Urinary bladder (tissue), 4 donors: ENCODE results near the gene C2CD4D. TPM values are rescaled to one million over a fixed set of nuclear protein-coding genes. Genes with fewer than 3 reads are reported as not detected.
"Not testable (repeated sequence)": the region's sequence is repeated elsewhere in the genome, so short reads cannot be mapped to it uniquely, and the experiment has no call there.

Source experiments
- DNase-seq: peaks from one replicate; pipeline ENCODE4 v3.0.0-alpha.2; 2015; ENCODE audit errors: extremely low spot score
- H3K27ac ChIP-seq: one replicate; pipeline ENCODE4 v1.5.1; 2013; ENCODE audit warnings: low read depth, mild to moderate bottlenecking, moderate library complexity
- H3K36me3 ChIP-seq: one replicate; pipeline ENCODE4 v1.6.1; 2013; ENCODE audit warnings: mild to moderate bottlenecking, moderate library complexity; ENCODE audit not compliant: insufficient read depth
- H3K4me1 ChIP-seq: one replicate; pipeline ENCODE4 v1.6.1; 2013; ENCODE audit warnings: mild to moderate bottlenecking, moderate library complexity; ENCODE audit not compliant: insufficient read depth
- H3K4me3 ChIP-seq: one replicate; pipeline ENCODE4 v1.5.1; 2013; ENCODE audit warnings: low read depth, low read length
- WGBS: extraction: QIAGEN DNeasy Blood & Tissue Kit; methylation state at CpG from one replicate; pipeline ENCODE4 v1.1.7; 2013; 5-methylcytosine and 5-hydroxymethylcytosine counted together
- polyA plus RNA-seq: library from polyadenylated mRNA; stranded (reverse); fragments of 200-250 nt; gene quantifications from one replicate; pipeline ENCODE4 v1.2.3, GENCODE V29; 2013
- total RNA-seq: library from RNA; depleted of rRNA; stranded (reverse); fragments of >200 nt; gene quantifications from one replicate; pipeline ENCODE4 v1.2.3, GENCODE V29; 2014
- donor health status: healthy with polysubstance abuse.
- donor health status: healthy.

C2CD4D gene
- total and polyA plus RNA-seq, 2 donors = 0.05 TPM; not detected in 1

DNA sequence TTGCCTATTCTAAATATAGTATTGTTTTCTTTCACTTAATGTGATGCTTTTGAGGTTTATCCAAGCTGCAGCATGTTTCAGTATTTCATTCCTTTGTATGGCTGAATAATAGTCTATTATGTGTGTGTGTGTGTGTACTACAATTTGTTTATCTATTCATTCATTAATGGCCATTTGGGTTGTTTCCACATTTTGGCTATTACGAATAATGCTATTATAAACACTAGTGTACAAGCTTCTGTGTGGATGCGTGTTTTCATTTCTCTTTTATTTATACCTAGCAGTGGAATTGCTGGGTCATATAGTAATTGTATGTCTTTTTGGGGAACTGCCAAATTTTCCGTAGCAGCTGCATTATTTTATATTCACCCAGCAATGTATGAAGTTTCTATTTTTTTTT is 28.9 kb upstream of the C2CD4D start:
- DNase-seq = no peak
- 16% methylated on average over 3 of the region's 3 CpGs for WGBS
- Histone ChIP-seq H3K36me3 (no peaks in the 10 kb centered on the region), H3K4me1 (no peaks in the 10 kb centered on the region), H3K4me3 (no peak overlapping the region), H3K27ac (no peak overlapping the region)

DNA sequence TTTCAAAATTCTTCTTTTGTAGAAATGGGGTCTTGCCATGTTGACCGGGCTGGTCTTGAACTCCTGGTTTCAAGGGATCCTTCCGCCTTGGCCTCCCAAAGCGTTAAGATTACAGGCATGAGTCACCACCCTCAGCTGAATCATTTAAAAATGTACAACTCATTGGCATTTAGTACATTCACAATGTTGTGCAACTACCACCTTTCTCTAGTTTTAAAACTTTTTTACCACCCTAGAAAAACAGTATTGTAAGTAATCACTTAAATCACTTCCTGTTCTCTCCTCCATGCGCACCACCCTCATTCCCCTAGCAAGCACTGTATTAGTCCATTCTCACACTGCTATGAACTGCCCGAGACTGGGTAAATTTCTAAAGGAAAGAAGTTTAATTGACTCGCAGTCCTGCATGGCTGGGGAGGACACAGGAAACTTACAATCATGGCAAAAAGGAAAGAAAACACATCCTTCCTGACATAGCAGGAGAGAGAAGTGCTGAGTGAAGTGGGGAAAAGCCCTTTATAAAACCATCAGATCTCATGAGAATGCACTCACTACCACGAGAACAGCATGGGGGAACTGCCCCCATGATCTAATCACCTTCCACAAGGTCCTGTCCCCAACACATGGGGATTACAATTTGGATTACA is 28.3 kb upstream of the C2CD4D start:
- Histone ChIP-seq H3K36me3 (no peaks in the 10 kb centered on the region), H3K4me1 (no peaks in the 10 kb centered on the region), H3K4me3 (no peak overlapping the region), H3K27ac (no peak overlapping the region)
- 72% methylated on average over 7 of the region's 7 CpGs for WGBS
- no peak for DNase-seq

DNA sequence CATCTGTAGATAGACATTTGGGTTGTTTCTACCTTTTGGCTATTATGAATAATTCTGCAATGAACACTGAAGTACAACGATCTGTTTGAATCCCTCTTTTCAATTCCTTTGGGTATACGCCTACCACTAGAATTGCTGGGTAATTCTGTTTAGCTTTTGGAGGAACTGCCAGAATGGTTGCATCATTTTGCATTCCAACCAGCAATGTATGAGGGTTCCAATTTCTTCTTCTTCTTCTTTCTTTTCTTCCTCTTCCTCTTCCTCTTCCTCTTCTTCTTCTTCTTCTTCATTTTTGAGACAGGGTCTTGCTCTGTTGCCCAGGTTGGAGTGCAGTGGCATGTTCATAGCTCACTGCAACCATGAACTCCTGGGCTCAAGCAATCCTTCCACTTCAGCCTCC is 27.7 kb upstream of the C2CD4D start:
- no peaks in the 10 kb centered on the region for H3K36me3 ChIP-seq
- WGBS = 49% methylated on average over 2 of the region's 2 CpGs
- H3K4me3 ChIP-seq = no peak overlapping the region
- H3K4me1 ChIP-seq = no peaks in the 10 kb centered on the region
- DNase-seq = no peak
- no peak overlapping the region for H3K27ac ChIP-seq

DNA sequence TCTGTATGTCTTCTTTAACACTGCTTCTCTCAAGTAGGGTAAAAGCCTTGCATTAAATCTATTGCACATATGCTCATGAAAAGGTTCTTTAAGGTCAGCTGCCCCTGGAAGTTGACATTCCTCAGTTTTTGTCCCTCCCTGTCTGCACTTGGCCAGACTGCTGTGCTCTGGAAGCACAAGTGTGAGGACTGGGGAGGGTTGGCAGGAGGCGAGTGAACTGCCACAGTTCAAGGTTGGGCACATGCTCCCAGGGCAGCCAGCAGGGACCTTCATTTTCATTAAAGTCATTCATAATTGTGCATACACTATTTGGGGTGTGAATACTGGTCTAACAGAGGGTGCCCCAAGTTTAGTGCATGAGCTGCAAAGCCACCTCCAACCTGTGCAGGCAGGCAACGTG is 24.8 kb upstream of the C2CD4D start:
- Histone ChIP-seq H3K4me1 (no peaks in the 10 kb centered on the region), H3K27ac (no peak overlapping the region), H3K4me3 (no peak overlapping the region), H3K36me3 (no peaks in the 10 kb centered on the region)
- no peak for DNase-seq
- 41% methylated on average over 2 of the region's 2 CpGs for WGBS

DNA sequence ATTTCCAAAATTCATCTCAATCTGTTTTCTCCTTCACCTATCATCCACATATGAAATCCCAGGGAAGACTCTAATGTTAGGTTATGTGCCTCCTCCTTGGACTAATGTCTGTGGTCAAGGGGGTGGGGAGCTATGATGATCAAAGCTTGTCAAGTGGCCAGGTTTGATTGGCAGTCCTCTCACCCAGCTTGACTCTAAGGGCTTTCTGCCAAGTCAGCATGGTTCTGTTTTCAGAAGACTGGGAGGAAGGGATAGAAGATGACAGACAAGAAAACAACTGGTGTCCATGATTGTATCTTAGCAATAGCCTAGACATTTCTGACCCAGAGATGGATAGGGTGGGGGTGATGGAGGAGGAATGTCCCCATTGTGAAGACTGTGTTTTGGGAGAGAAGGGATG is 23.0 kb upstream of the C2CD4D start:
- DNase-seq = no peak
- no peaks in the 10 kb centered on the region for H3K4me1 ChIP-seq
- H3K4me3 ChIP-seq = no peak overlapping the region
- H3K27ac ChIP-seq = no peak overlapping the region
- H3K36me3 ChIP-seq = no peaks in the 10 kb centered on the region

DNA sequence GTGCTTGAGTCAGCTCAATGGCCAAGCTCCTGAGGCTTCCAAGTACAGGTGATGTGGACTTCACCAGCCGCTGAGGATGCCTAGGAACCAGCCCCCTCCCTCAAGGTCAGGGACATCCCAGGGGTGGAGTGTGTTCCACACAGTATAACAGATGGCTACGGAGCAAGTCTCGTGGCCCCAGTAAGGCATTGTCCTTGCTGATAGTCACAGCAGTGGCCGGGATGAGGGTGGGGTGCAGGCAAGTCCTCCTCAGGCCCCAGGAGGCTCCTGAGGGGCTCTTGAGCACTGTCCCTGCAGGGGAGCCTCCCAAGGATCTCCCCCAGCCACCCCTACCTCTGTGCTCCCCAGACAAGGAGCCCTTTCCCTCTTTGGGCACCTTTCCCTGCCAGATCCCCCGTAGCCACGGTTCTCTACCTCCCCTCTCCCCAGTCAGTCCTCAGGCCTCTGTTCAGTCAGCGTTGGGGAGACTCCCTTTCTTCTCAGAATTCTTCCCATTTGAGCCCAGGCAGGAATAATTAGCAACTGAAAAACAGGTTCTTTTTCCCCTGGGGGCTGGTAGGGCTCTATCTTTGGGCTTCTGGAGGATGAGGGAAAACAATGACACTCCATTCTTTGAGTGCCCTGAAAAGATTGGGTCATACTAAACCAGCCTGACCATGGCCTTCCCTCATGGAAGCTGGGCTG is 21.0 kb upstream of the C2CD4D start:
- no peak for DNase-seq
- no peak overlapping the region for H3K27ac ChIP-seq
- 75% methylated on average over 7 of the region's 7 CpGs for WGBS
- H3K4me3 ChIP-seq = no peak overlapping the region
- H3K4me1 ChIP-seq = no peaks in the 10 kb centered on the region
- H3K36me3 ChIP-seq = no peaks in the 10 kb centered on the region

DNA sequence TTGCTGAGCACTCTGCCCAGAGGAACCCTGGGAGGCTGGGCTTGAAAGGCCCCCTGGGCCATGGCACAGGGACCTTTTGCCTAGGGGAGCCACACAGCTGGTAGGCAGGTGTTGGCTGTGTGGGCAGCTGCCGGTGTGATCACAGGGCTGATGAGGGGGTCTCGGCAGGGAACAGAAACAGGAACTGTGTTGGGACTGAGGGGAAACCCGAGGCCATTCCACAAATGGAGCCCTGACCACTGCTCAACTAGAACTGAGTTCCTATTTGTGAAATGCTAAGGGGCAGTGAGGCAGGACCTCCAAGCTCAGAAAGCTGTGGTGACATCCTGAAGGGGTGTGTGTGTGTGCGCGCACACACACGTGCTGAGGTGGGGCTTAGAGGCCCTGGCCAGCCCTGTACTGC is 20.3 kb upstream of the C2CD4D start:
- no peaks in the 10 kb centered on the region for H3K36me3 ChIP-seq
- DNase-seq = no peak
- H3K27ac ChIP-seq = no peak overlapping the region
- no peak overlapping the region for H3K4me3 ChIP-seq
- no peaks in the 10 kb centered on the region for H3K4me1 ChIP-seq
- 81% methylated on average over 6 of the region's 6 CpGs for WGBS

DNA sequence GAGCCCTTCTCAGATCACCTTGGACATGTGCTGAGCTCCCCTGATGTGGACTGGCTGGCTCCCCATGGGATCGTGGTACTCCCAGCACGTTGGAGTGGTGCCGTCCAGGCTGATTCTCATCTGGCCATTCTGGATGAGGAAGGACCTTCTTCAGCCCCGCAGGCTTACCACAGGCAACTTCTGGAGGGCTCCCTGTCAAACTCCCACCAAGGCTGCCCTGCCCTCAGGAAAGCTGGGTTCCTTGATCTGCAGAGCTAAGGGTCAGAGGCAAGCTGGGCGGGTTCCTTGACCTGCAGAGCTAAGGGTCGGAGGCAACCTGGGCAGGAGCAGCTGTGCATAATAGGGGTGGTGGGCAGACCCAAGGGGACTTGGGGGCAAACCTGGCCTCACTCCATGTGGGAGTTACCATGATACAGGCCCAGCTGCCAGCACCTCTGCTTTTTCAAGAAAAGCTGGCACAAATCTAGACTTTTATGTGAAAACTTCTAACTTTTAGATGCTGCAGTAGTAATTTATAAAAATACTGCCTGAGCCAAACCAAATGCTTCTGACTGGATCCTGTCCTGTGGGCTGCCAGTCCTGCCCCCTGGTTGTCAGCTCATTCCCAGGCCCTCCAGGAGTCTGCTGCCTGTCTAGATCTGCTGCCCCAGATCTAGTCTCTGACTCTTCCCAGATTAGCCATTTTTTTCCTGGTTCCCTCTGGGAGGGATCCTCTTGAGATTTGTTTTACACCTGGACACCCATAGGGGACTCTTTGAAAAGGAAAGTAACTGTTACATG is 19.5 kb upstream of the C2CD4D start:
- WGBS = 83% methylated on average over 6 of the region's 6 CpGs
- Histone ChIP-seq H3K4me3 (no peak overlapping the region), H3K36me3 (no peaks in the 10 kb centered on the region), H3K4me1 (no peaks in the 10 kb centered on the region), H3K27ac (no peak overlapping the region)
- DNase-seq = no peak

DNA sequence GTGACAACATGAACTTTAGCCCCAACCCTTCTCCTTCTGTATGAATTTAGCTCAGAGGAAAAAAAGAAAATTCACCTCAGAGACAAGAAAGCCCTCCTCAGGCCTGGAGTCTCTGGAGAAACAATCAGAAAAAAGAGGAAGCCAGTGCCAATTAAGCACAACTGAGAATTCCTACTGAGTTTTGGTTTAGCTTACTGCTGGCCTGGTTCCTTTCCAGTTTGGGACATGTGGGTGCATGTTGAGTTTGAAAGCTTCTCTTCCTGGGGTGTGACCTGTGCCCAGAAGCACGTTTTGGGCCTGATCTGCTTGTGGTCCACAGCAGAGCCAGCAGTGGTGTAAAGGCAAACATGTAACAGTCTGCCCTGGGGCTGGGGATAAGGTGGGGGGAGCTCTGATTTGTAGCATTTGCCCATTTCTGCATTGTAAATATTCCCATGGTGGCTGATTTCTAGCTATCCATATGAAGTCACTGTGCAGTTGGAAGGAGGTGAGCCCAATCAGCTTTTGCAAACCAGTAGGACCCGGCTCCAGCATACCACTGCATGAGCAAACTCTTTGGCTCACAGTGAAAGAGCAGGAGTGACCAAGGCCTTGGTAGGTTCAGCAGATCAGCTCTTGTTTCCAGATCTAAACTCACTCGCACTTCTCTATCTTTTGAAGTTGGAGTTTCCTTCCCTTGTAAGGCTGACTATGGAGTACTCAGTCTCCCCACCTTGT is 18.6 kb upstream of the C2CD4D start:
- Histone ChIP-seq H3K4me3 (no peak overlapping the region), H3K27ac (no peak overlapping the region), H3K4me1 (no peaks in the 10 kb centered on the region), H3K36me3 (no peaks in the 10 kb centered on the region)
- 65% methylated on average over 3 of the region's 3 CpGs for WGBS
- DNase-seq = no peak

DNA sequence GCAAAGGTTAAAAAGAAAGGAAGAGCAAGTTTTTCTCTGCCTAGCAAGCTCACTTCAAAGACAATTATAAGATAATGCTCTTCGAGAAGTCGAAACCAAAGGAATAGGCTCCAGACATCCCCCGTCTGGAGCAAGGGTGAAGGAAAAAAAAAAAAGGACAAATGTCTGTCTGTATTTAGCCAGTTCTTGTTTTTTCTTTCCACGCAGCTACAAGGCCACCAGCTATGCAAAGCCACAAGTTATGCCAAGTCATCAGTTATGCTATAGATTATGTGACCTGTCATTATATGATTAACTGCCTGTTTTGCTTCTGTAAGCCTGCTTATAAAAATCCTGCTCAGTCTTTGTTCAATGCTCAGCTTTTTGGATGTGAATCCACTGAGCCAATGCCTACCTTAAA is 16.3 kb upstream of the C2CD4D start:
- H3K4me3 ChIP-seq = no peak overlapping the region
- H3K4me1 ChIP-seq = no peaks in the 10 kb centered on the region
- H3K27ac ChIP-seq = no peak overlapping the region
- DNase-seq = no peak
- no peaks in the 10 kb centered on the region for H3K36me3 ChIP-seq
- WGBS = 34% methylated on average over 4 of the region's 4 CpGs

DNA sequence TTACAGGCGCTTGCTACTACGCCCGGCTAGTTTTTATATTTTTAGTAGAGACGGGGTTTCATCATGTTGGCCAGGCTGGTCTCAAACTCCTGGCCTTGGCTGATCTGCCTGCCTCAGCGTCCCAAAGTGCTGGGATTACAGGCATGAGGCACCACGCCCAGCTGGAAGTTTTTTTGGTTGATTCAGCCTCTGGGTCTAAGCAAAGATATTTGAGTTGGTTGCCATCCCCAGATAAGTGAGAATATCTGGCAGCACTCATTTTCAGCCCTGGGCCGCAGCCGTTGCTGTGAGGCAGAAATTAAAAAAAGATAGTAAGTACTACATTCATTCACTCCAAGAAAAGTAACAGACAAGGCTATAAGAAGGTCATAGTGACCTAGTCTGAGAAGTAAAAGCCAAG is 15.9 kb upstream of the C2CD4D start:
- DNase-seq, H3K4me3 ChIP-seq, H3K4me1 ChIP-seq, H3K36me3 ChIP-seq, H3K27ac ChIP-seq: not testable (repeated sequence)
- WGBS = 45% methylated on average over 8 of the region's 8 CpGs

DNA sequence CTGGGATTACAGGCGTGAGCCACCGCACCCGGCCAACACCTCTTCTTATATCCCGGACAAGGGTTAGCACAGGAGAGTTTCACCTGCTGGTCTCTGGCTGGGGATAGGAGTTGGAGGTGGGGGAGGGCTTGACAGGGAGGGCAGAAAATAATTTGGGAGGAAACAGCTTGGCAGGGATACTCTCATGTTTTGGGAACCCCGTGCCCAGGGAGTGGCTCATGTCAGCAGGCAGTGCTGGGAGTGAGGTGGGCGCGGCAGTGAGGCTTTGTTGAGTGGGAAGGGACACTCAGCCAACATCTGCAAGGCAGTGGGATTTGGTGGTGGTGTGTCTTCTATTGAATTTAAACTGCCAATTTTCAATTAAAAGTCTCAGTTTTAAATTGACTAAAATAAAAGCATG is 15.0 kb upstream of the C2CD4D start:
- Histone ChIP-seq H3K27ac (no peak overlapping the region), H3K4me3 (no peak overlapping the region), H3K4me1 (no peaks in the 10 kb centered on the region), H3K36me3 (no peaks in the 10 kb centered on the region)
- no peak for DNase-seq
- WGBS = 86% methylated on average over 7 of the region's 7 CpGs

DNA sequence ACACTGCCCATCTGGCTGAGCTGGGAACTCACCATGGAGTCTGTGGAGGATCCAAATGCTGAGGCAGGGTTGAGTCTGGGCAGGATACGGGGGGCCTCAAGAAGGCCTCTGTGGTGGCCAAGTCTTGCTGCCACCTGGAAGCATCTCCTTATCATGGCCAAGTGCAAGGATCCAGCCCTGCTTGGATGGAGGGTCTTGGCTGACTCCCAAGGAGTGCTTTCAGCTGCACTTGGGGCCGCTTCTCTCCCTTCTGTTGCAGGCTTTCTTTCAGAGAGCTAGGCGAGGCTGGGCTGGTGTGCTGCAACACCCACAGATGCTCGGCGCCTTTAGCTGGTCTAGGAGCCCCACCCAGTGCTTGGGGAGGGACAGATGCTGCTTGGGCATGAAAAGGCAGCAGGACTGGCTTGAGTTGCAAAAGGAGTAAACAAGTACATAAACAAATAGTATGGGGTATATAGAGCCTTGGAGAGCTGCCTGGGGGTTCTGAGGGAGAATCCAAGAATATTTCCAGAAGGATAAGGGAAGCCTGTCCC is 13.9 kb upstream of the C2CD4D start, which contains the start of gene THEM5:
Gene THEM5 (minus strand): TSS at position 302 of the 533 bp plus-strand sequence. CDS start 147 bp downstream, at position 155.
- Histone ChIP-seq H3K36me3 (no peaks in the 10 kb centered on the region), H3K4me1 (no peaks in the 10 kb centered on the region), H3K4me3 (no peak within 1 kb of the TSS), H3K27ac (no peak within 1 kb of the TSS)
- 51% methylated on average over 5 of the region's 5 CpGs for WGBS
- DNase-seq = no peak
